Right cardiac atrium (tissue), 5 donors: ENCODE data around the gene PAPOLG. TPM values are rescaled to one million over a fixed set of nuclear protein-coding genes. Genes with fewer than 3 reads are reported as not detected.

ENCODE experiments used
- ATAC-seq, 2 donors: fragments of 200-7000 bp; cut with Tn5 transposase; one replicate each; pipeline versions ENCODE4 v1.8.0 to v1.9.1; 2020; ENCODE audit warnings: moderate library complexity in 2 of 2, mild to moderate bottlenecking in 1 of 2
- DNase-seq, 3 donors: peaks; one replicate each; pipeline ENCODE4 v3.0.0-alpha.2; 2020
- H3K27ac ChIP-seq: one replicate; pipeline ENCODE4 v1.5.1; 2013; ENCODE audit warnings: mild to moderate bottlenecking, low read length, control low read depth, moderate library complexity
- H3K27me3 ChIP-seq: one replicate; pipeline ENCODE4 v1.6.1; 2013; ENCODE audit not compliant: control insufficient read depth, insufficient read depth
- H3K4me1 ChIP-seq: one replicate; pipeline ENCODE4 v1.6.1; 2013; ENCODE audit warnings: low read length; ENCODE audit not compliant: control insufficient read depth, insufficient read depth
- H3K4me3 ChIP-seq: one replicate; pipeline ENCODE4 v1.5.1; 2013; ENCODE audit warnings: low read length, control low read depth
- H3K9me3 ChIP-seq: one replicate; pipeline ENCODE4 v1.6.1; 2013; ENCODE audit warnings: low read length; ENCODE audit not compliant: control insufficient read depth
- WGBS: extraction: QIAGEN DNeasy Blood & Tissue Kit; methylation state at CpG from one replicate; pipeline ENCODE4 v1.1.7; 2013; 5-methylcytosine and 5-hydroxymethylcytosine counted together
- intact Hi-C, 4 donors: fragments of 100-400 bp; cut with DNase I; formaldehyde crosslinking; loops; one replicate each; pipeline versions ENCODE4 v1.11.0 to v1.14.0; 2022 to 2023
- long read RNA-seq, 4 donors: library from polyadenylated mRNA; unstranded; transcript quantifications; one replicate each; pipeline ENCODE4 v2.0.0, GENCODE V29; 2020 to 2021
- polyA plus RNA-seq: library from polyadenylated mRNA; stranded (reverse); fragments of 200-250 nt; gene quantifications from one replicate; pipeline ENCODE4 v1.2.3, GENCODE V29; 2013
- total RNA-seq, 4 donors: library from RNA; stranded (reverse); fragmentation: NEBNext Ultra II Directional; extraction: Animal tissue kit (Norgen Biotek cat#: 25700); gene quantifications; one replicate each; pipeline ENCODE4 v1.2.1, GENCODE V29; 2021
- donor health status: healthy with polysubstance abuse.
- donor health status: DM: no; HTN: yes; CAD: no.
- donor health status: DM: no; HTN: no; CAD: no.
- donor health status: DM: no; HTN: yes; CAD: no; lungs with severe emphysema.
- donor health status: DM: yes; HTN: yes; CAD: no.

PAPOLG gene
- total RNA-seq = 1 to 10 TPM; 8.3 to 9.6 (median 9.2) TPM
- 4.5 TPM for polyA plus RNA-seq
- long read RNA-seq, donor 1, full-length matches to known transcripts = 3 of 8 reads
- long read RNA-seq, donor 1, partial matches to known transcripts = 1 of 8 reads
- long read RNA-seq, donor 1, other reads (novel, unspliced or antisense) = 4 of 8 reads
- long read RNA-seq, donor 2, full-length matches to known transcripts = 3 of 5 reads
- long read RNA-seq, donor 2, partial matches to known transcripts = 2 of 5 reads
- long read RNA-seq, donor 2, other reads (novel, unspliced or antisense) = 0 of 5 reads
- long read RNA-seq, donor 3, full-length matches to known transcripts = 2 of 10 reads
- long read RNA-seq, donor 3, partial matches to known transcripts = 3 of 10 reads
- long read RNA-seq, donor 3, other reads (novel, unspliced or antisense) = 5 of 10 reads
- long read RNA-seq, donor 4, full-length matches to known transcripts = 1 of 1 reads
- long read RNA-seq, donor 4, partial matches to known transcripts = 0 of 1 reads
- long read RNA-seq, donor 4, other reads (novel, unspliced or antisense) = 0 of 1 reads

DNA sequence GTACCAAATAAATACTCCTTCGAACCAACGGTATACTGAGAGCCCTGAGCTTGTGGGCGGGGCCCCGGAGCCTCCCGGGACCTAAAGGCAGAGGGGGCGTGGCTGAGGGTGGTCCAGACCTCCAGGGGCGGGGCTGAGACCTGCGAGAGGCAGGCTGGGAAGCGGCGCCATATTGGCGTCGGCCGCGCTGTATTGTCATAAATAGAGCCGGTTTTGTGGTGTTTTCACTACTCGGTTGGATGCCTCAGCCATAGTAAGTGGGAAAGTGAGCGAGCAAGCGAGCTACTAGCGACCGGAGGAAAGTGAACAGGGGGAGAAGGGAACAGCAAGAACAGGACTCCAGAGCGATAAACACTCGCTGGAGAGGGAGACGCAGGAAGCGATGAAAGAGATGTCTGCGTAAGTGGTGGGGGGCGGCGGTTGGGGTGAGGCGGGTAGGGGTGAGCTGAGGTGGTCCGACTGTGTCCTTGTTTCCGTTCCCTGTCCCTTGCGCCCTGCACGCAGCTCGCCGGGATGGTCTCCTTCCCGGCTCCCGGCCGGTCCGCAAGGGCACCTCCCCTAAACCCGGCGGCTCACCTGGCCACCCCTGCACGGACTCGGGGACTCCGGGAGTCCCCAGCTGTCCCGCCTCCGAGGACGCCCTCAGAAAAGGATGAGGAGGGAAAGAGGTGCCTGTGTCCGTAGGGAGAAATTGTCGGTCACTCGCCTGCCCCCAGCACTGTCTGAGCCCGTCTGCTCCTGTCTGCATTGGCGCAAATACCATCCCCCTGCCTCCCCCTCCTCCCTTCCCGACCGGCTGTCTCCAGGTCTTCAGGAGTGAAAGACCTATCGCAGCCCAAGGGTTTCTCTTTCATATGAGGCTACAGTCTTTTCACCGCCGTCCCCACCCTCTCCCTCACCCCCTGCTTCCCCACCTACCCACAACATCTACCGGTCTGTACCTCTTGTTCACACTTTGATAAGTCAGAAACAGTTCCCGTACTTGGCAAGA is at the start of gene PAPOLG:
TSS of gene PAPOLG (plus strand) at position 172 of the 991 bp plus-strand sequence. CDS start at position 383, 211 bp downstream.
- Histone ChIP-seq H3K27me3 (no peaks in the 10 kb centered on the region), H3K4me1 (peaks cover 2% of the 10 kb centered on the region), H3K4me3 (peak within 1 kb of the TSS; percentile 98), H3K9me3 (no peaks in the 10 kb centered on the region), H3K27ac (peak within 1 kb of the TSS; percentile 98)
- DNase-seq (peak; percentile 96 to 99 (median 98)), ATAC-seq (peak; percentile 100)
- intact Hi-C loops = no loop called here
- under 1% methylated on average over 58 of the region's 58 CpGs for WGBS

DNA sequence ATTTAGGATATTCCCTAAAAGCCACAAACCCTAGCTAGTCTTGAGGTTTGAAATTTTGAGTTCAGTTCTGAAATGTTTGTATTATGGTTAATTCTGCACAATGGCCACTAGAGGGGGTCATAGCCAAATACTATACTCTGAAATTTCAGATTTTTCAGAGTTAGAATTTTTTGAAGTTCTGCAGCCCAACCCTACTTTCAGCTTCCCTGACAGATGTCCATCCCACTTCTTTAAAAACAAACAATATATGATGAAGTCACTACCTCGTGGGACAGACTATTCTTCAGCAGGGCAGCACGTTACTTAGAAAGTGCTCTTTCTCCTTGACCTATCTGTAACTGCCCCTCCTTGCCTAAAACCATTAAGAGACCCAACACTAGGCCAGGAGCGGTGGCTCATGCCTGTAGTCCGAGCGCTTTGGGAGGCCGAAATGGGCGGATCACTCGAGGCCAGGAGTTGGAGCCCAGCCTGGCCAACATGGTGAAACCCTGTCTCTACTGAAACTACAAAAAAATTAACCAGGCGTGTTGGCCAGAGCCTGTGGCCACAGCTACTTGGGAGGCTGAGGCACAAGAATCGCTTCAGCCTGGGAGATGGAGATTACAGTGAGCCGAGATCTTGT is 48.2 kb upstream of the PAPOLG start:
- Histone ChIP-seq H3K4me3 (no peak overlapping the region), H3K27ac (no peak overlapping the region), H3K4me1 (no peaks in the 10 kb centered on the region), H3K9me3 (no peaks in the 10 kb centered on the region), H3K27me3 (no peaks in the 10 kb centered on the region)
- DNase-seq (peak in 1 of 3 donors; percentile 62), ATAC-seq (peak; percentile 40 to 43)
- intact Hi-C loops = loop anchor here (5.0 to 10.0 kb wide), 2 partner anchors 287 to 289 kb away; no protein-coding TSS in a partner anchor
- 50% methylated on average over 11 of the region's 11 CpGs for WGBS

DNA sequence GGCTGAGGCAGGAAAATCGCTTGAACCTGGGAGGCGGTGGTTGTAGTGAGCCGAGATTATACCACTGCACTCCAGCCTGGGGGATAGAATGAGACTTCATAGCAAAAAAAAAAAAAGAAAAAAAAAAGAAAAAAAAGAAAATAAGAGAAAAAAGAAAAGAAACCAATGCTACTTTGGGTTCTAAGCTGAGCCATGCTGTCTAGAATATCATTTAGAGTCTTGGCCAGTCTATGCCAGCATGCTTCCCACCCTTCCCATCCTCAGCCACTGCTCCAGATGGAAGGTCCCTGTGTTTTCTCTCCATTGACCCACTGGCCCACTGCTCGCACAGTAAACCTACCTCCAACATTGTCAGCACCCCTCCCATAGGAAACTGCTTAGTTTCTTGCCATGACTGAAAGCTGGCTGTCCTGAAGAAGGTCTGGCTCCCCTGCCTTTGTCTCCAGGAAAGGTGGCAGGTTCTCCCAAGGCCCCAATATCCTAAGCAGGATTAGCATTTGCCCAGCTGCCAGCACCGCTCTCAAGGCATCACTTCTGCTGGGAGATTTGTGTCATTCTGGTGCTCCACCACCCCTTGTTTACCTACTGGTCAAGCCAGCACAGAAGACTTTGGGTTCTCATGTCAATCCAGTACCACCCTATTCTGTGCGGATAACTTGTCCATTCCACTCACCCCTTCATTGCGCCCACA is 47.3 kb upstream of the PAPOLG start:
- intact Hi-C loops = loop anchor here (5.0 to 10.0 kb wide), 2 partner anchors 286 to 289 kb away; no protein-coding TSS in a partner anchor
- Histone ChIP-seq H3K4me1 (no peaks in the 10 kb centered on the region), H3K4me3 (no peak overlapping the region), H3K9me3 (no peaks in the 10 kb centered on the region), H3K27me3 (no peaks in the 10 kb centered on the region), H3K27ac (no peak overlapping the region)
- no peak for ATAC-seq
- DNase-seq = no peak
- 93% methylated on average over 7 of the region's 7 CpGs for WGBS

DNA sequence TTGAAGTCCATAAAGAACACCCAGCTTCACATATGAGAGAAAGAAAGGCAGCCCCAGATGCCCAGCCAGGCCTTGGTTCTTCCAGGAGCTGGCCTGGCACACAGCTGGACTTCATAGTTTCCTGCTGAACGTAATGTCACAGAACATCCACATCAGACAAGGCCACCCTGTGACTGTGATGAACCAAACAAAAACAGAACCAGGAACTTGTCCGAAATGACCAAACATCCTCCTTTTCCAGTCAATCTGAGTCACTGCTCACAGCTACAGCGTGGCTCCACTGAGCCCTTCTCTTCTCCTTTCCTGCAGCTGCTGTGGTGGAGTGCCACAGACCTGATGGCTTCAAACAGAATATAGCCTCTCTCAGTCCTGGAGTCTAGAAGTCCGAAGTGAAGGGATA is 45.4 kb upstream of the PAPOLG start:
- H3K27me3 ChIP-seq = no peaks in the 10 kb centered on the region
- no peak for DNase-seq
- H3K4me3 ChIP-seq = no peak overlapping the region
- H3K27ac ChIP-seq = no peak overlapping the region
- peak; percentile 32 to 43 for ATAC-seq
- no peaks in the 10 kb centered on the region for H3K4me1 ChIP-seq
- WGBS = 52% methylated on average over 4 of the region's 4 CpGs
- H3K9me3 ChIP-seq = no peaks in the 10 kb centered on the region
- intact Hi-C loops = no loop called here

DNA sequence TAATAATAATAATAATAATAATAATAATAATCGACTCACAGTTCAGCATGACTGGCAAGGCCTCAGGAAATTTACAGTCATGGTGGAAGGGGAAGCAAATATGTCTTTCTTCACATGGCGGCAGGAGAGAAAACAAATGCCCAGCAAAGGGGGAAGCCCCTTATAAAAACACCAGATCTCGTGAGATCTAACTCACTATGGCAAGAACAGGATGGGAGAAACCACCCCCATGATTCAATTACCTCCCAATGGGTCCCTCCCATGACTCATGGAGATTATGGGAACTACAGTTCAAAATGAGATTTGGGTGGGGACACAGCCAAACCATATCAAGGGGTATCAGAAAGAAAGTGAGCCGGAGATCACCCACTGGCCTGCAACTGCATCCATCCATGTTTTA is 40.5 kb upstream of the PAPOLG start:
- DNase-seq = no peak
- 94% methylated on average over 4 of the region's 4 CpGs for WGBS
- no peak overlapping the region for H3K4me3 ChIP-seq
- H3K27me3 ChIP-seq = no peaks in the 10 kb centered on the region
- no peaks in the 10 kb centered on the region for H3K9me3 ChIP-seq
- no peak overlapping the region for H3K27ac ChIP-seq
- no peaks in the 10 kb centered on the region for H3K4me1 ChIP-seq
- ATAC-seq = no peak
- intact Hi-C loops = no loop called here

DNA sequence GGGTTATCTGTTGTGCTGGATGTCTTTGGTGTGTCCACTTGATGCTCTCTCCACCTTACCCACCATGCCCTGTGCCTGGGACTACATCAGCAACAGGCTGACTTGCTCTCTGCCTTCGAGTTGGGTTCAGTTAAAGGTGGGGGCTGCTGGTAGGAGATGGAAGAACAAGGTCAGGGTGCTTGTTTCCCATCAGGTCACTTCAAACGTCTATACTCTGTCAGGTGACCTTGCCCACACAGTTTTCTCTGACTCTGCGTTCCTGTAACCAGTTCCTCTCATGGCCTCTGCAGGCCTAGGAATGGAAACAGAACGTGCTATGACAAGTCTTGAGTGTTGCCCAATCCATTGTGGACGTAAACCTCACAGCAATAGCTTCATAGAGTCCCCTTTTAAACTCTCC is 38.4 kb upstream of the PAPOLG start:
- no peaks in the 10 kb centered on the region for H3K27me3 ChIP-seq
- H3K4me3 ChIP-seq = no peak overlapping the region
- H3K4me1 ChIP-seq = no peaks in the 10 kb centered on the region
- ATAC-seq (no peak), DNase-seq (no peak)
- H3K9me3 ChIP-seq = no peaks in the 10 kb centered on the region
- no peak overlapping the region for H3K27ac ChIP-seq
- intact Hi-C loops = no loop called here
- 65% methylated on average over 5 of the region's 5 CpGs for WGBS

DNA sequence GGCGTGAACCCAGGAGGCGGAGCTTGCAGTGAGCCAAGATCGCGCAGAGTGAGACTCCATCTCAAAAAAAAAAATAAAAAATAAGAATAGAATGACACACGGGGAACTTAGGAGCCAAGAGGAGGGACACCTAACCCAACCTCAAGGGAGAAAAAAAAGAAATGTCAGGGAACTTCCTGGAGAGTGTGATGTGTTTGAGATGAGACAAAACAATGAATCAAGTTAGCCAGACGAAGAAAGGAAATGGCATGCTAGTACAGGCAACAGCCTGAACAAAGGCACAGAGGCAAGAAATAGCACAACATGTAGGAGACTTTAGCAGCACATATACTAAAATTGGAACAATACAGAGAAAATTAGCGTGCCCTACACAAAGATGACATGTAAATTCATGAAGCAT is 36.7 kb upstream of the PAPOLG start:
- no peaks in the 10 kb centered on the region for H3K27me3 ChIP-seq
- intact Hi-C loops = no loop called here

DNA sequence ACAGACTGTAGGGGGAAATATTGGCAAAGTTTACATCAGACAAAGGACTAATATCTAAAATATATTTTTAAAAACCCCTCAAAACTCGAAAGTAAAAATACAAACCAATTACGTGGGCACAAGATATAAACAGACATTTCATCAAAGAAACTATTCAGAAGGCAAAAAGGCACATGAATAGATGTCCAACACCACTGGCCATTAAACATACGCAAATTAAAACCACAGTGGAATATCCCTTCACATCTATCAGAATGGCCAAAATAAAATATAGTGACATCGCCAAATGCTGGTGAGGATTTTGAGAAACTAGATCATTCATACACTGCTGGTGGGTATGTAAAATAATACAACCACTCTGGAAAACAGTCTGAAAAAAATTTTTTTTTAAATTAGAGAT is 30.6 kb upstream of the PAPOLG start:
- ATAC-seq = no peak
- no peaks in the 10 kb centered on the region for H3K9me3 ChIP-seq
- no peaks in the 10 kb centered on the region for H3K4me1 ChIP-seq
- H3K27me3 ChIP-seq = no peaks in the 10 kb centered on the region
- no peak for DNase-seq
- intact Hi-C loops = no loop called here
- H3K27ac ChIP-seq = no peak overlapping the region
- WGBS = 74% methylated on average over 4 of the region's 4 CpGs
- H3K4me3 ChIP-seq = no peak overlapping the region

More for the DNA sequence above, 36.7 kb upstream of the PAPOLG start:
- no peak overlapping the region for H3K27ac ChIP-seq
- no peak overlapping the region for H3K4me3 ChIP-seq
- DNase-seq (no peak), ATAC-seq (no peak)
- H3K9me3 ChIP-seq = no peaks in the 10 kb centered on the region
- WGBS = 73% methylated on average over 7 of the region's 7 CpGs
- no peaks in the 10 kb centered on the region for H3K4me1 ChIP-seq

DNA sequence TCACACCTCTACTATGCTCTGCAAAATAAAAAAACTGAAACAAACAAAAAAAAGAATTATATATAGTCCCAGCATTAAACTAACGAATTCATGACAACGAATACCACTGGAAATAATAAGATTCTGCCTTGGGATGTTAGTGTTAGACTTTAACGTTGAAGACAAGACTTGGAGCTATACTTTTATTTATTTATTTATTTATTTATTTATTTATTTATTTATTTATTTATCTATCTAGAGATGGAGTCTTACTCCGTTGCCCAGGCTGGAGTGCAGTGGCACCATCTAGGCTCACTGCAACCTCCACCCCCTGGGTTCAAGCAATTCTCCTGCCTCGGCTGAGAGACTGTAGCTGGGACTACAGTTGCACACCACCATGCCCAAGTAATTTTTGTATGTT is 27.2 kb upstream of the PAPOLG start:
- ATAC-seq (no peak), DNase-seq (no peak)
- Histone ChIP-seq H3K27me3 (no peaks in the 10 kb centered on the region), H3K4me3 (no peak overlapping the region), H3K9me3 (no peaks in the 10 kb centered on the region), H3K4me1 (no peaks in the 10 kb centered on the region), H3K27ac (no peak overlapping the region)
- intact Hi-C loops = no loop called here
- WGBS = 86% methylated on average over 5 of the region's 5 CpGs
